Measurements from ENCODE around the gene AMOTL1.

The AMOTL1 gene

GRCh38 chr11:94876222-94876621, 108.1 kb downstream of the AMOTL1 start:
- Histone ChIP-seq H3K9me3 (ENCODE audit: insufficient read depth, low read length, severe bottlenecking) (no peaks in the 10 kb centered on the region), H3K27me3 (ENCODE audit: insufficient read depth, low read length, poor library complexity) (no peaks in the 10 kb centered on the region), H2AFZ (ENCODE audit: low read depth, low read length) (no peak overlapping the region), H3K27ac (ENCODE audit: low read length) (no peak overlapping the region), H3K36me3 (ENCODE audit: insufficient read depth, low read length) (no peaks in the 10 kb centered on the region), H3K9ac (ENCODE audit: low read depth, low read length) (no peak overlapping the region), H3K4me1 (ENCODE audit: insufficient read depth, low read length) (peaks cover 10% of the 10 kb centered on the region), H4K20me1 (ENCODE audit: insufficient read depth, low read length) (no peaks in the 10 kb centered on the region), H3K79me2 (ENCODE audit: insufficient read depth, low read length) (no peaks in the 10 kb centered on the region), H3K4me2 (ENCODE audit: insufficient read depth, low read length) (no peak overlapping the region), H3K4me3 (ENCODE audit: low read depth in 1 of 2, low read length in 2 of 2) (no peak overlapping the region)
- ATAC-seq (ENCODE audit: insufficient read depth, low read depth) = no peak
- TF ChIP-seq EZH2 (IDR thresholded peaks at IDR 0.05; ENCODE audit: borderline replicate concordance, low read depth, low read length, severe bottlenecking) (no peak), CTCF (IDR thresholded peaks at IDR 0.05; ENCODE audit: borderline replicate concordance, extremely low read depth, low read length, poor library complexity, severe bottlenecking) (no peak)
- DNase-seq = no peak

- H3K36me3 ChIP-seq (ENCODE audit: insufficient read depth, low read length) = no peaks in the 10 kb centered on the region
- H3K27me3 ChIP-seq (ENCODE audit: insufficient read depth, low read length, poor library complexity) = no peaks in the 10 kb centered on the region
- peaks cover 10% of the 10 kb centered on the region for H3K4me1 ChIP-seq (ENCODE audit: insufficient read depth, low read length)
- H4K20me1 ChIP-seq (ENCODE audit: insufficient read depth, low read length) = no peaks in the 10 kb centered on the region
- no peaks in the 10 kb centered on the region for H3K9me3 ChIP-seq (ENCODE audit: insufficient read depth, low read length, severe bottlenecking)
- H3K4me2 ChIP-seq (ENCODE audit: insufficient read depth, low read length) = no peak overlapping the region
- TF ChIP-seq EZH2 (IDR thresholded peaks at IDR 0.05; ENCODE audit: borderline replicate concordance, low read depth, low read length, severe bottlenecking) = no peak
- peak; percentile 8 for TF ChIP-seq CTCF (IDR thresholded peaks at IDR 0.05; ENCODE audit: borderline replicate concordance, extremely low read depth, low read length, poor library complexity, severe bottlenecking)
- peak; percentile 44 for DNase-seq
- no peak overlapping the region for H3K27ac ChIP-seq (ENCODE audit: low read length)
- no peaks in the 10 kb centered on the region for H3K79me2 ChIP-seq (ENCODE audit: insufficient read depth, low read length)
- H3K4me3 ChIP-seq (ENCODE audit: low read depth in 1 of 2, low read length in 2 of 2) = no peak overlapping the region
- H2AFZ ChIP-seq (ENCODE audit: low read depth, low read length) = no peak overlapping the region
- ATAC-seq (ENCODE audit: insufficient read depth, low read depth) = peak; percentile 94
- no peak overlapping the region for H3K9ac ChIP-seq (ENCODE audit: low read depth, low read length)
Measured at GRCh38 chr11:94876645-94877442, 108.7 kb downstream of the AMOTL1 start.

DNA sequence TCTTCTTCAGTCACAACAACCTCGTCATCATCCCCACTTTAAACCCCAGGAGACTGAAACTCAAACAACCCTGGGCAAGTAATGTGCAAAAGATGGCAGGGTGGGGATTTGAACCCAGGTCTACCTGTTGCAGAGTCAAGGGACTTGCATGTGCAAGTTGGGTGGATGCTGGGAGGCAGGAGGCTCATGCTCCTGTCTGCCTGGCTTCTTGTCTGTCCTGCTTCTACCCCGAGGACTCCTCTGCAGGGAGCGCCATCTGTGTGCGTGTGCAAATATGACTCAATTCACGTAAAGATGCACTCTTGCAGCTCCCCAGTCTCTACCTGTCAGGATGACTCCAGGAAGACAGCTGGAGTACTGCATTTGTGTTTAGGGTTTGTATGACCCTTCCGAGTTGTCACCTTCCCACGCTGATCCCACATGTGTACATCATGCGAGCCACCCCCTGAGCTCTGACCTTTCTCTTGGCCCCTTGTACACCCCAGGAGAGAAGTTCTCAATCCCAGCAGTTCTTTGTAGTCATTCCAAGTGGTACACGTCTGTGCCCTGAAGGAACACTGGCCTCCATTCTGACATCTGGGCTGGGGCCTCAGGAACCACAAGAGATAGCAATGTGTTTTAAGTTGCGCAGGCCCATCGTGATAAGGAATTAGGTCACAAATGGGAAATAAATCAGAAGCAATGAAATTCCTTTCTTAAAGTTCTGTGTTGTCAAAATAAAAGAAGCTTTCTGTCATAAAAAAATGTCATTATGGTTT, 109.5 kb downstream of the AMOTL1 start:
- H3K4me2 ChIP-seq (ENCODE audit: insufficient read depth, low read length) = no peak overlapping the region
- H3K9ac ChIP-seq (ENCODE audit: low read depth, low read length) = no peak overlapping the region
- H4K20me1 ChIP-seq (ENCODE audit: insufficient read depth, low read length) = no peaks in the 10 kb centered on the region
- H3K27me3 ChIP-seq (ENCODE audit: insufficient read depth, low read length, poor library complexity) = no peaks in the 10 kb centered on the region
- no peak overlapping the region for H3K4me3 ChIP-seq (ENCODE audit: low read depth in 1 of 2, low read length in 2 of 2)
- no peak overlapping the region for H3K27ac ChIP-seq (ENCODE audit: low read length)
- H3K4me1 ChIP-seq (ENCODE audit: insufficient read depth, low read length) = peaks cover 10% of the 10 kb centered on the region
- H3K9me3 ChIP-seq (ENCODE audit: insufficient read depth, low read length, severe bottlenecking) = no peaks in the 10 kb centered on the region
- H3K79me2 ChIP-seq (ENCODE audit: insufficient read depth, low read length) = no peaks in the 10 kb centered on the region
- no peak for DNase-seq
- no peaks in the 10 kb centered on the region for H3K36me3 ChIP-seq (ENCODE audit: insufficient read depth, low read length)
- TF ChIP-seq EZH2 (IDR thresholded peaks at IDR 0.05; ENCODE audit: borderline replicate concordance, low read depth, low read length, severe bottlenecking) (no peak), CTCF (IDR thresholded peaks at IDR 0.05; ENCODE audit: borderline replicate concordance, extremely low read depth, low read length, poor library complexity, severe bottlenecking) (no peak)
- no peak for ATAC-seq (ENCODE audit: insufficient read depth, low read depth)
- no peak overlapping the region for H2AFZ ChIP-seq (ENCODE audit: low read depth, low read length)
